K562 (cell line): ENCODE measurements around the gene C4orf17. TPM values are rescaled to one million over a fixed set of nuclear protein-coding genes. Genes with fewer than 3 reads are reported as not detected.

Source experiments
- CBX5 ChIP-seq: IDR thresholded peaks from 2 replicates; pipeline ENCODE4 v1.6.1; 2014; ENCODE audit warnings: low read depth, borderline replicate concordance
- CREB1 ChIP-seq, 2 experiments: sonication (generic) in 1 of 2; formaldehyde crosslinking in 1 of 2; IDR thresholded peaks; 2 replicates each; pipeline versions ENCODE4 v1.6.1 to v1.8.0; 2012 to 2022; ENCODE audit warnings: inconsistent platforms in 1 of 2, mild to moderate bottlenecking in 1 of 2, missing genetic modification reagents in 1 of 2, moderate library complexity in 1 of 2
- CREB3L1 ChIP-seq: fragments of 450-650 bp; IDR thresholded peaks from 2 replicates; pipeline ENCODE4 v1.6.1; 2014; ENCODE audit warnings: low read depth, mild to moderate bottlenecking, moderate library complexity, borderline replicate concordance
- ETS2 ChIP-seq: IDR thresholded peaks from 2 replicates; pipeline ENCODE4 v1.6.1; 2016; ENCODE audit warnings: borderline replicate concordance, missing genetic modification characterization, mild to moderate bottlenecking, moderate library complexity, missing compliant biosample characterization; ENCODE audit not compliant: poor library complexity, severe bottlenecking
- HMGN3 ChIP-seq: IDR thresholded peaks from 2 replicates; pipeline ENCODE4 v1.6.1; 2011; ENCODE audit warnings: borderline replicate concordance, low read depth, mild to moderate bottlenecking, mixed read lengths, low read length; ENCODE audit not compliant: insufficient read length; ENCODE audit errors: extremely low read depth
- MAFG ChIP-seq: fragments of 450-650 bp; conservative IDR thresholded peaks from 2 replicates; pipeline ENCODE4 v1.6.1; 2016; ENCODE audit warnings: missing genetic modification characterization, missing compliant biosample characterization
- MAFK ChIP-seq: IDR thresholded peaks from 2 replicates; pipeline ENCODE4 v1.6.1; 2011; ENCODE audit warnings: low read length, improper control_type of control experiment
- SMAD4 ChIP-seq: fragments of 250-450 bp; sonication (Bioruptor Pico); conservative IDR thresholded peaks from 2 replicates; pipeline ENCODE4 v1.8.0; 2021; ENCODE audit warnings: inconsistent platforms, mild to moderate bottlenecking, moderate library complexity
- ZBTB40 ChIP-seq, 2 experiments: fragments of 450-650 bp in 1 of 2; sonication (generic) in 1 of 2; formaldehyde crosslinking in 1 of 2; IDR thresholded peaks; 2 replicates each; pipeline versions ENCODE4 v1.7.1 to v1.9.0; 2016 to 2022; ENCODE audit warnings: inconsistent platforms in 1 of 2, mild to moderate bottlenecking in 1 of 2, missing genetic modification reagents in 1 of 2
- polyA plus RNA-seq, 8 experiments: library from polyadenylated mRNA; depleted of rRNA in 4 of 8; stranded (reverse) in 5 of 8; unstranded in 3 of 8; fragments of >200 nt; fragmentation: Nextera tagmentation in 2 of 8; fragmentation: Illumina TruSeq in 1 of 8; extraction: Ambion mirVana in 2 of 8; extraction: Trizol in 1 of 8; gene quantifications; 2 replicates each; pipeline versions ENCODE4 v1.2.1 to v1.2.3, GENCODE V29; 2011 to 2014; ENCODE audit warnings: inconsistent platforms in 1 of 8, missing spikeins in 1 of 8
- total RNA-seq, 7 experiments: library from RNA; depleted of rRNA in 6 of 7; stranded (reverse); fragments of >200 nt in 6 of 7; fragmentation: Illumina TruSeq in 2 of 7; extraction: Trizol in 2 of 7; gene quantifications; 2 replicates each; pipeline versions ENCODE4 v1.2.1 to v1.2.3, GENCODE V29; 2011 to 2021; ENCODE audit warnings: low replicate concordance in 1 of 7
- TF ChIP-seq, protein P1 (sequence below): fragments of 250-450 bp; sonication (Bioruptor Pico); IDR thresholded peaks from 2 replicates; pipeline ENCODE4 v1.5.0; 2021
- TF ChIP-seq, protein P2 (sequence below): fragments of 250-450 bp; sonication (Bioruptor Pico); IDR thresholded peaks from 2 replicates; pipeline ENCODE4 v1.4.0; 2020; ENCODE audit warnings: borderline replicate concordance

The C4orf17 gene
- total and polyA plus RNA-seq, 9 of the 15 experiments (the other 6 are each of a cell fraction or from before 2014, with no cell fraction given): not detected

DNA sequence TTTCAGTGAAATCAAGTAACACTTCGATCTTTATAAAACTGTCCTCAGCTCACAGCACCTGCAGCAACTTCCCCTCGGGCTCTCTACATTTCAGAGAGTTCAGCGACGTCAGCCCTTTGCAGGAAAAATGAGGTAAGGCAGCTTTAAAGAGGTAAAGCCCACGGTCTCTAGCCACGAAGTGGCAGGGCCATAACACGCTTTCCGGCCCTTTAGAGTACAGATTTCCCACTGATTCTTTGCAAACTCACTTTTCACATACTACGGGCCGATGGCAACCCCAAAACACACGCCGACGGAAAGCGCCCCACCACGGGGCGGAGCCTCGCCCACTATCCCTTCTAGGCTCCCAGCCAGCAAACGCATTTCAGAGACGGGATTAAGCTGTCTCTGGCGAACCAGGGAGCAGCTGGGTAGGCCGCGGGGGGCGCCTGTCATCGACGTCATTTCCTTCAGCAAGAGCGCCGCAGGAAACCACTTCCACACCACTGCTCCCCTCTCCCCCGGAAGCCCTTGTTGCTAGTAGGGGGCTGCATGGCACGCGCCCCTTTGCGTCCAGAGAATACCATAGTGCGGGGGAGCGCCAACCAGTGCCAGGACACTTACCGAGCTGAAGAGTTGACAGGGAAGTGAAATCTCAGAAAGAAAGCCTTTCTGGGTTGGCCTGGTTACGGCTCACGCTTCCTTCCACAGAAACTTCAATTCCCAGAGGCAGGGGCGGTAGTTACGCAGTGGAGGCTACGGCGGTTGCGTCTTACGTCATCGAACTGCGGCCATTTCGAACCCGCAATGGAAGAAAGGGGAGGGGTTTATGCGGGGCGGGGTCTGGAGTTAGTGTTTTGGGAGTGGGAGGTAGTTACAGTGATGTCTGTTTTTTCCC lies 52.7 kb downstream of the C4orf17 start, which contains the start of gene TRMT10A (continued):
- TF ChIP-seq CREB3L1: peak; percentile 92
- peak; percentile 1; the same call in 1 of the 2 replicates for TF ChIP-seq MAFK
- TF ChIP-seq, protein P1, sequence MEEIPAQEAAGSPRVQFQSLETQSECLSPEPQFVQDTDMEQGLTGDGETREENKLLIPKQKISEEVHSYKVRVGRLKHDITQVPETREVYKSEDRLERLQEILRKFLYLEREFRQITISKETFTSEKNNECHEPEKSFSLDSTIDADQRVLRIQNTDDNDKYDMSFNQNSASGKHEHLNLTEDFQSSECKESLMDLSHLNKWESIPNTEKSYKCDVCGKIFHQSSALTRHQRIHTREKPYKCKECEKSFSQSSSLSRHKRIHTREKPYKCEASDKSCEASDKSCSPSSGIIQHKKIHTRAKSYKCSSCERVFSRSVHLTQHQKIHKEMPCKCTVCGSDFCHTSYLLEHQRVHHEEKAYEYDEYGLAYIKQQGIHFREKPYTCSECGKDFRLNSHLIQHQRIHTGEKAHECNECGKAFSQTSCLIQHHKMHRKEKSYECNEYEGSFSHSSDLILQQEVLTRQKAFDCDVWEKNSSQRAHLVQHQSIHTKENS (CRISPR knock-in tag): no peak
- no peak for TF ChIP-seq CBX5
- 0 out of 2 replicates have a peak, but pooled peaks have one; percentile 26 for TF ChIP-seq SMAD4 (CRISPR knock-in tag)
- TF ChIP-seq HMGN3: no peak
- TF ChIP-seq ZBTB40 (IDR thresholded peaks at IDR 0.05): peak; percentile 96
- no peak for TF ChIP-seq ZBTB40 (CRISPR knock-in tag; IDR thresholded peaks at IDR 0.05)
- no peak for TF ChIP-seq ETS2
- TF ChIP-seq, protein P2, sequence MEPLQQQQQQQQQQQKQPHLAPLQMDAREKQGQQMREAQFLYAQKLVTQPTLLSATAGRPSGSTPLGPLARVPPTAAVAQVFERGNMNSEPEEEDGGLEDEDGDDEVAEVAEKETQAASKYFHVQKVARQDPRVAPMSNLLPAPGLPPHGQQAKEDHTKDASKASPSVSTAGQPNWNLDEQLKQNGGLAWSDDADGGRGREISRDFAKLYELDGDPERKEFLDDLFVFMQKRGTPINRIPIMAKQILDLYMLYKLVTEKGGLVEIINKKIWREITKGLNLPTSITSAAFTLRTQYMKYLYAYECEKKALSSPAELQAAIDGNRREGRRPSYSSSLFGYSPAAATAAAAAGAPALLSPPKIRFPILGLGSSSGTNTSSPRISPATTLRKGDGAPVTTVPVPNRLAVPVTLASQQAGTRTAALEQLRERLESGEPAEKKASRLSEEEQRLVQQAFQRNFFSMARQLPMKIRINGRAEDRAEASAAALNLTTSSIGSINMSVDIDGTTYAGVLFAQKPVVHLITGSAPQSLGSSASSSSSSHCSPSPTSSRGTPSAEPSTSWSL (CRISPR knock-in tag): no peak
- TF ChIP-seq CREB1 (IDR thresholded peaks at IDR 0.05): peak; percentile 97
- TF ChIP-seq CREB1 (CRISPR knock-in tag; IDR thresholded peaks at IDR 0.05): peak; percentile 95
- no peak for TF ChIP-seq MAFG
